K562 (cell line): ENCODE data around the gene GRPR. TPM values are rescaled to one million over a fixed set of nuclear protein-coding genes. Genes with fewer than 3 reads are reported as not detected.

Source experiments
- ATAC-seq: fragments of 200-7000 bp; cut with Tn5 transposase; 3 replicates; pipeline ENCODE4 v1.9.1; 2020; ENCODE audit warnings: moderate library complexity
- BruUV-seq: library from RNA; stranded (reverse); fragments of 400-500 nt; replicated peaks from 2 replicates; lab custom pipeline; 2021; lab: Mats Ljungman, UMichigan
- CTCF ChIA-PET: fragments of 300-600 bp; formaldehyde crosslinking; extraction: SDS; loops from one replicate; lab custom pipeline; 2021; ENCODE audit warnings: low intra/inter-chr PET ratio; lab: Yijun Ruan, JAX
- POLR2A ChIA-PET: fragments of 300-600, 350-650 bp; sonication (Branson Sonifier 250); formaldehyde crosslinking; extraction: SDS; loops from one replicate; lab custom pipeline; 2021; ENCODE audit warnings: antibody characterized with exemption, inconsistent platforms; lab: Yijun Ruan, JAX
- DNase-seq, 4 experiments: peaks; one replicate each; pipeline versions ENCODE4 v3.0.0 to v3.0.0-alpha.2; 2011 to 2018; ENCODE audit warnings: low spot score in 3 of 4, mixed read lengths in 3 of 4; ENCODE audit errors: extremely low read depth in 1 of 4
- FAIRE-seq: peaks from 2 replicates; lab custom pipeline; 2011; peaks lifted over from hg19 to GRCh38; lab: Jason Lieb, UNC
- H2AFZ ChIP-seq: 2 replicates; pipeline ENCODE4 v1.6.0; 2011; ENCODE audit warnings: low read depth, low read length, control low read depth, inconsistent platforms
- H3K27ac ChIP-seq: fragments of 200-600 bp; 3 replicates; pipeline ENCODE4 v1.8.0; 2011; ENCODE audit warnings: low read depth, mild to moderate bottlenecking, control low read depth, inconsistent platforms, low read length, moderate library complexity, mixed read lengths; ENCODE audit errors: extremely low read depth
- H3K27me3 ChIP-seq, 2 experiments: fragments of 300-600 bp in 1 of 2; 2 replicates in 1 of 2; 3 replicates in 1 of 2; pipeline versions ENCODE4 v1.6.0 to v1.8.0; 2011; ENCODE audit warnings: inconsistent platforms in 2 of 2, low read length in 2 of 2, mild to moderate bottlenecking in 1 of 2, mixed read lengths in 1 of 2, moderate library complexity in 1 of 2; ENCODE audit not compliant: control insufficient read depth in 2 of 2, insufficient read depth in 2 of 2
- H3K36me3 ChIP-seq: fragments of 300-600 bp; 3 replicates; pipeline ENCODE4 v1.8.0; 2011; ENCODE audit warnings: mild to moderate bottlenecking, low read length, inconsistent platforms; ENCODE audit not compliant: control insufficient read depth, insufficient read depth
- H3K4me1 ChIP-seq, 2 experiments: fragments of 200-600 bp in 1 of 2; replicated peaks in 1 of 2; 2 replicates in 1 of 2; 3 replicates in 1 of 2; pipeline versions ENCODE4 v1.5.1 to v1.8.0; 2011; ENCODE audit warnings: inconsistent platforms in 2 of 2, low read length in 2 of 2, mild to moderate bottlenecking in 1 of 2, mixed read lengths in 1 of 2, moderate library complexity in 1 of 2; ENCODE audit not compliant: control insufficient read depth in 2 of 2, insufficient read depth in 2 of 2
- H3K4me2 ChIP-seq: 2 replicates; pipeline ENCODE4 v1.6.1; 2011; ENCODE audit warnings: low read length, control low read depth, inconsistent platforms, mixed read lengths; ENCODE audit not compliant: insufficient read depth
- H3K4me3 ChIP-seq: fragments of 200-600 bp; sonication (generic), shearing (Covaris generic); 2 replicates; pipeline ENCODE4 v1.5.1; 2016; ENCODE audit warnings: control low read depth, inconsistent platforms
- H3K79me2 ChIP-seq: fragments of 200-600 bp; 3 replicates; pipeline ENCODE4 v1.8.0; 2011; ENCODE audit warnings: low read length, inconsistent platforms; ENCODE audit not compliant: control insufficient read depth, insufficient read depth
- H3K9ac ChIP-seq, 2 experiments: 2 replicates each; pipeline versions ENCODE4 v1.6.0 to v1.6.1; 2011; ENCODE audit warnings: low read depth in 2 of 2, low read length in 2 of 2, control low read depth in 1 of 2, inconsistent platforms in 1 of 2, mild to moderate bottlenecking in 1 of 2, mixed read lengths in 1 of 2; ENCODE audit not compliant: insufficient read depth in 1 of 2
- H3K9me1 ChIP-seq: one replicate; pipeline ENCODE4 v1.6.0; 2011; ENCODE audit warnings: inconsistent platforms, mild to moderate bottlenecking, low read length, moderate library complexity; ENCODE audit not compliant: control insufficient read depth, insufficient read depth
- H3K9me3 ChIP-seq: replicated peaks from 2 replicates; pipeline ENCODE4 v1.5.1; 2011; ENCODE audit warnings: low read depth, low read length, inconsistent platforms; ENCODE audit not compliant: control insufficient read depth, insufficient read depth
- H4K20me1 ChIP-seq: replicated peaks from 2 replicates; pipeline ENCODE4 v1.6.1; 2011; ENCODE audit warnings: low read length, inconsistent platforms, mixed read lengths; ENCODE audit not compliant: control insufficient read depth, insufficient read depth
- CHCHD3 ChIP-seq: fragments of 250-450 bp; sonication (Bioruptor Pico); IDR thresholded peaks from 2 replicates; pipeline ENCODE4 v2.1.2; 2022; ENCODE audit warnings: mild to moderate bottlenecking
- NR2C2 ChIP-seq, 2 experiments: fragments of 200-800 bp in 1 of 2; sonication (Bioruptor generic) in 1 of 2; sonication (generic) in 1 of 2; formaldehyde crosslinking in 1 of 2; IDR thresholded peaks; 2 replicates each; pipeline versions ENCODE4 v1.6.1 to v1.8.0; 2016 to 2022; ENCODE audit warnings: mild to moderate bottlenecking in 1 of 2, missing compliant biosample characterization in 1 of 2, missing genetic modification characterization in 1 of 2, missing genetic modification reagents in 1 of 2
- WGBS: fragments of 100-300 bp; shearing (Covaris generic); methylation state at CpG from one replicate; pipeline ENCODE4 v1.1.6; 2016; ENCODE audit warnings: low coverage, mixed read lengths; ENCODE audit not compliant: insufficient coverage; ENCODE audit errors: missing lambda C conversion rate; 5-methylcytosine and 5-hydroxymethylcytosine counted together
- in situ Hi-C: fragments of 300-500 bp; cut with MboI; formaldehyde crosslinking; loops from 4 replicates; pipeline ENCODE4 v1.15.0; 2018; ENCODE audit warnings: inconsistent platforms, mixed read lengths
- intact Hi-C: fragments of 100-400 bp; cut with micrococcal nuclease; formaldehyde crosslinking; loops from 2 replicates; pipeline ENCODE4 v1.14.2; 2022
- polyA plus RNA-seq, 8 experiments: library from polyadenylated mRNA; depleted of rRNA in 4 of 8; stranded (reverse) in 5 of 8; unstranded in 3 of 8; fragments of >200 nt; fragmentation: Nextera tagmentation in 2 of 8; fragmentation: Illumina TruSeq in 1 of 8; extraction: Ambion mirVana in 2 of 8; extraction: Trizol in 1 of 8; gene quantifications; 2 replicates each; pipeline versions ENCODE4 v1.2.1 to v1.2.3, GENCODE V29; 2011 to 2014; ENCODE audit warnings: inconsistent platforms in 1 of 8, missing spikeins in 1 of 8
- total RNA-seq, 7 experiments: library from RNA; depleted of rRNA in 6 of 7; stranded (reverse); fragments of >200 nt in 6 of 7; fragmentation: Illumina TruSeq in 2 of 7; extraction: Trizol in 2 of 7; gene quantifications; 2 replicates each; pipeline versions ENCODE4 v1.2.1 to v1.2.3, GENCODE V29; 2011 to 2021; ENCODE audit warnings: low replicate concordance in 1 of 7
- TF ChIP-seq, protein P1 (sequence below), 2 experiments: IDR thresholded peaks; 2 replicates each; pipeline ENCODE4 v1.6.1; 2012; ENCODE audit warnings: improper control_type of control experiment in 2 of 2, low read depth in 2 of 2, low read length in 2 of 2, borderline replicate concordance in 1 of 2
- TF ChIP-seq, protein P2 (sequence below): fragments of 450-650 bp; IDR thresholded peaks from 2 replicates; pipeline ENCODE4 v1.6.1; 2016; ENCODE audit warnings: antibody characterized with exemption

GRPR gene
- total and polyA plus RNA-seq, 9 of the 15 experiments (the other 6 are each of a cell fraction or from before 2014, with no cell fraction given) = 0.06 to 0.11 TPM; not detected in 7

DNA sequence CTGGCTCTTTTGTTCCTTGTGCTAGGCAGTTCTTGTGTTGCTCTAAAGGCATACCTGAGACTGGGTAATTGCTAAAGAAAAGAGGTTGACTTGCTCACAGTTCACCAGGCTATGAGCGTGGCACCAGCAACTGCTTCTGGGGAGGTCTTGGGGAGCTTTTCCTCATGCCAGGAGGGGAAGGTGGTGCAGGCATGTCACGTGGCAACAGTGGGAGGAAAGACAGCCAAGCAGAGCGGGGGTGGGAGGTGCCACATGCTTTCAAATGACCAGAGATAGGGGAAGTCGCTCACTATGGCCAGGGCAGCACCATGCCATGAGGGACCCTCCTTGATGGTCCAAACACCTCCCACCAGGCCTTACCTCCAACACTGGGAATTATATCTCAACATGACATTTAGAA is 48.6 kb downstream of the GRPR start:
- Histone ChIP-seq H3K27me3 (no peaks in the 10 kb centered on the region), H4K20me1 (no peaks in the 10 kb centered on the region), H3K4me3 (no peak overlapping the region), H2AFZ (no peak overlapping the region), H3K36me3 (no peaks in the 10 kb centered on the region), H3K9me1 (no peaks in the 10 kb centered on the region), H3K4me2 (no peak overlapping the region), H3K9me3 (no peaks in the 10 kb centered on the region), H3K27ac (no peak overlapping the region), H3K9ac (no peak overlapping the region), H3K79me2 (no peaks in the 10 kb centered on the region), H3K4me1 (no peaks in the 10 kb centered on the region)
- WGBS = 7% methylated on average over 2 of the region's 4 CpGs
- POLR2A ChIA-PET = no interaction called here
- intact Hi-C loops (no loop called here), in situ Hi-C loops (no loop called here)
- CTCF ChIA-PET = no interaction called here
- ATAC-seq (no peak), FAIRE-seq (no peak), DNase-seq (no peak)
- TF ChIP-seq, protein P1, sequence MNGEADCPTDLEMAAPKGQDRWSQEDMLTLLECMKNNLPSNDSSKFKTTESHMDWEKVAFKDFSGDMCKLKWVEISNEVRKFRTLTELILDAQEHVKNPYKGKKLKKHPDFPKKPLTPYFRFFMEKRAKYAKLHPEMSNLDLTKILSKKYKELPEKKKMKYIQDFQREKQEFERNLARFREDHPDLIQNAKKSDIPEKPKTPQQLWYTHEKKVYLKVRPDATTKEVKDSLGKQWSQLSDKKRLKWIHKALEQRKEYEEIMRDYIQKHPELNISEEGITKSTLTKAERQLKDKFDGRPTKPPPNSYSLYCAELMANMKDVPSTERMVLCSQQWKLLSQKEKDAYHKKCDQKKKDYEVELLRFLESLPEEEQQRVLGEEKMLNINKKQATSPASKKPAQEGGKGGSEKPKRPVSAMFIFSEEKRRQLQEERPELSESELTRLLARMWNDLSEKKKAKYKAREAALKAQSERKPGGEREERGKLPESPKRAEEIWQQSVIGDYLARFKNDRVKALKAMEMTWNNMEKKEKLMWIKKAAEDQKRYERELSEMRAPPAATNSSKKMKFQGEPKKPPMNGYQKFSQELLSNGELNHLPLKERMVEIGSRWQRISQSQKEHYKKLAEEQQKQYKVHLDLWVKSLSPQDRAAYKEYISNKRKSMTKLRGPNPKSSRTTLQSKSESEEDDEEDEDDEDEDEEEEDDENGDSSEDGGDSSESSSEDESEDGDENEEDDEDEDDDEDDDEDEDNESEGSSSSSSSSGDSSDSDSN (IDR thresholded peaks at IDR 0.05; ENCODE audit: borderline replicate concordance in 1 of 2, low read depth in 2 of 2, low read length in 2 of 2) = no peak
- TF ChIP-seq CHCHD3 (CRISPR knock-in tag) (no peak), NR2C2 (CRISPR knock-in tag; IDR thresholded peaks at IDR 0.05) (no peak), NR2C2 (tag; IDR thresholded peaks at IDR 0.05) (no peak)
- TF ChIP-seq, protein P2, sequence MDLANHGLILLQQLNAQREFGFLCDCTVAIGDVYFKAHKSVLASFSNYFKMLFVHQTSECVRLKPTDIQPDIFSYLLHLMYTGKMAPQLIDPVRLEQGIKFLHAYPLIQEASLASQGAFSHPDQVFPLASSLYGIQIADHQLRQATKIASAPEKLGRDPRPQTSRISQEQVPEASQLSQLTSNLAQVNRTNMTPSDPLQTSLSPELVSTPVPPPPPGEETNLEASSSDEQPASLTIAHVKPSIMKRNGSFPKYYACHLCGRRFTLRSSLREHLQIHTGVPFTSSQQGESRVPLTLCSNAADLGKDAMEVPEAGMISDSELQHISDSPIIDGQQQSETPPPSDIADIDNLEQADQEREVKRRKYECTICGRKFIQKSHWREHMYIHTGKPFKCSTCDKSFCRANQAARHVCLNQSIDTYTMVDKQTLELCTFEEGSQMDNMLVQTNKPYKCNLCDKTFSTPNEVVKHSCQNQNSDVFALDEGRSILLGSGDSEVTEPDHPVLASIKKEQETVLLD = no peak
- no TSS peak for BruUV-seq
